Panc1 (cell line): ENCODE measurements around the gene UBXN1. TPM values are rescaled to one million over a fixed set of nuclear protein-coding genes. Genes with fewer than 3 reads are reported as not detected.
"Not testable (repeated sequence)": the region's sequence is repeated elsewhere in the genome, so short reads cannot be mapped to it uniquely, and the experiment has no call there.

Experiments
- ATAC-seq: fragments of 200-7000 bp; cut with Tn5 transposase; 2 replicates; pipeline ENCODE4 v1.9.1; 2020; ENCODE audit warnings: mild to moderate bottlenecking, moderate library complexity
- BruUV-seq: library from RNA; stranded (reverse); fragments of 400-500 nt; replicated peaks from 2 replicates; lab custom pipeline; 2021; lab: Mats Ljungman, UMichigan
- CTCF ChIA-PET: fragments of 300-600 bp; sonication (Branson Sonifier 250); formaldehyde crosslinking; loops from one replicate; lab custom pipeline; 2022; ENCODE audit warnings: antibody characterized with exemption; lab: Charles Lee
- POLR2A ChIA-PET: fragments of 300-600 bp; sonication (Branson Sonifier 250); formaldehyde crosslinking; loops from one replicate; lab custom pipeline; 2022; ENCODE audit warnings: antibody characterized with exemption; lab: Charles Lee
- DNase-seq: peaks from one replicate; pipeline ENCODE4 v3.0.0-alpha.2; 2010; ENCODE audit warnings: low read depth, low spot score
- H3K27ac ChIP-seq: 2 replicates; pipeline ENCODE4 v1.5.1; 2011; ENCODE audit warnings: mild to moderate bottlenecking, low read length, inconsistent platforms
- H3K27me3 ChIP-seq: fragments of 200-500 bp; sonication (Bioruptor generic); 2 replicates; pipeline ENCODE4 v1.6.0; 2014; ENCODE audit warnings: low read length, inconsistent platforms; ENCODE audit not compliant: control insufficient read depth, insufficient read depth
- H3K36me3 ChIP-seq: fragments of 200-500 bp; sonication (Bioruptor generic); 2 replicates; pipeline ENCODE4 v1.5.1; 2014; ENCODE audit warnings: inconsistent platforms, mild to moderate bottlenecking, low read length, moderate library complexity; ENCODE audit not compliant: control insufficient read depth, insufficient read depth
- H3K4me1 ChIP-seq: 2 replicates; pipeline ENCODE4 v1.5.1; 2011; ENCODE audit warnings: inconsistent platforms, mild to moderate bottlenecking, low read length, moderate library complexity; ENCODE audit not compliant: control insufficient read depth, insufficient read depth
- H3K4me3 ChIP-seq, 2 experiments: 2 replicates each; pipeline ENCODE4 v1.5.1; 2011 to 2012; ENCODE audit warnings: low read depth in 2 of 2, low read length in 2 of 2, mild to moderate bottlenecking in 2 of 2, inconsistent platforms in 1 of 2, moderate library complexity in 1 of 2
- H3K9me3 ChIP-seq: fragments of 200-500 bp; sonication (Bioruptor generic); 2 replicates; pipeline ENCODE4 v1.5.1; 2014; ENCODE audit warnings: low read depth, mild to moderate bottlenecking, inconsistent platforms, low read length, moderate library complexity; ENCODE audit not compliant: control insufficient read depth, insufficient read depth
- POLR2AphosphoS5 ChIP-seq: IDR thresholded peaks from 2 replicates; pipeline ENCODE4 v1.6.1; 2012; ENCODE audit warnings: mild to moderate bottlenecking, low read depth, low read length, moderate library complexity
- SIN3A ChIP-seq: IDR thresholded peaks from 2 replicates; pipeline ENCODE4 v1.6.1; 2012; ENCODE audit warnings: low read depth, mild to moderate bottlenecking, low read length, moderate library complexity, borderline replicate concordance; ENCODE audit not compliant: insufficient read depth
- TCF7L2 ChIP-seq: IDR thresholded peaks from 2 replicates; pipeline ENCODE4 v1.6.1; 2011; ENCODE audit warnings: mild to moderate bottlenecking, low read depth, low read length, inconsistent platforms
- in situ Hi-C: cut with HindIII; loops from 2 replicates; pipeline ENCODE4 v1.10.0; 2016; ENCODE audit warnings: low sequenced_read_pairs, low pct_unique_long_range_greater_than_20kb
- intact Hi-C: fragments of 100-400 bp; cut with micrococcal nuclease; formaldehyde crosslinking; loops from one replicate; pipeline ENCODE4 v1.10.0; 2022; ENCODE audit not compliant: unreplicated experiment
- total RNA-seq: library from RNA; stranded (reverse); gene quantifications from one replicate; pipeline ENCODE4 v1.2.1, GENCODE V29; 2021; ENCODE audit not compliant: unreplicated experiment
- TF ChIP-seq, protein P1 (sequence below): fragments of 450-650 bp; IDR thresholded peaks from 2 replicates; pipeline ENCODE4 v1.5.1; 2017; ENCODE audit warnings: mild to moderate bottlenecking
- TF ChIP-seq, protein P2 (sequence below), 2 experiments: IDR thresholded peaks; 2 replicates each; pipeline ENCODE4 v1.6.1; 2011 to 2012; ENCODE audit warnings: low read depth in 2 of 2, control low read depth in 1 of 2, low read length in 1 of 2, mild to moderate bottlenecking in 1 of 2, moderate library complexity in 1 of 2; ENCODE audit not compliant: insufficient read depth in 1 of 2

UBXN1 gene
- total RNA-seq, 1 experiment from 2014 or later = 105 TPM

DNA sequence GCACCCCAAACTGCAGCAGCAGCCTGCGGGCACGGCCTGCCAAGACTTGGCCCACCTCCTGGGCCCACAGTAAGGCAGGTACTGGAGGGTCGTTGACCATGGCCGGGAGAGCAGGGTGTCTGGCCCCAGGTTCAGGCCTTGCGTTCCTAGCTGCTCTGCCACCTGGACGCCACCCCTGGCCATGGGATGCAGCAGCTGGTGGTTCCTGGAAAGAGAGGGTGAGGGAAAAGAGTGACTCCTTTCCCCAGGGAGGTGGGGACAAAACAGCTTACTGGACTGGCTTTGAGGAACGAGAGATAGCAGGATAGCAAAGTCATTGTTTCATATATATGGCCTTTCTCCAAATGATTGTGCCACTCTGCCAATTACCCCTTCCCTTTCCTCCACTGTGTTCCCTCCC is 26.5 kb upstream of the UBXN1 start:
- POLR2A ChIA-PET = interaction anchor here (0.5 to 0.6 kb wide), 2 partner anchors 67 to 95 kb away, joined by 3 to 8 read pairs; no protein-coding TSS in a partner anchor
- ATAC-seq = no peak
- H3K4me1 ChIP-seq = peaks cover 23% of the 10 kb centered on the region
- TF ChIP-seq, protein P1, sequence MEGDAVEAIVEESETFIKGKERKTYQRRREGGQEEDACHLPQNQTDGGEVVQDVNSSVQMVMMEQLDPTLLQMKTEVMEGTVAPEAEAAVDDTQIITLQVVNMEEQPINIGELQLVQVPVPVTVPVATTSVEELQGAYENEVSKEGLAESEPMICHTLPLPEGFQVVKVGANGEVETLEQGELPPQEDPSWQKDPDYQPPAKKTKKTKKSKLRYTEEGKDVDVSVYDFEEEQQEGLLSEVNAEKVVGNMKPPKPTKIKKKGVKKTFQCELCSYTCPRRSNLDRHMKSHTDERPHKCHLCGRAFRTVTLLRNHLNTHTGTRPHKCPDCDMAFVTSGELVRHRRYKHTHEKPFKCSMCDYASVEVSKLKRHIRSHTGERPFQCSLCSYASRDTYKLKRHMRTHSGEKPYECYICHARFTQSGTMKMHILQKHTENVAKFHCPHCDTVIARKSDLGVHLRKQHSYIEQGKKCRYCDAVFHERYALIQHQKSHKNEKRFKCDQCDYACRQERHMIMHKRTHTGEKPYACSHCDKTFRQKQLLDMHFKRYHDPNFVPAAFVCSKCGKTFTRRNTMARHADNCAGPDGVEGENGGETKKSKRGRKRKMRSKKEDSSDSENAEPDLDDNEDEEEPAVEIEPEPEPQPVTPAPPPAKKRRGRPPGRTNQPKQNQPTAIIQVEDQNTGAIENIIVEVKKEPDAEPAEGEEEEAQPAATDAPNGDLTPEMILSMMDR = no peak
- TF ChIP-seq TCF7L2 = no peak
- TF ChIP-seq POLR2AphosphoS5 = no peak
- TF ChIP-seq SIN3A = no peak
- TF ChIP-seq, protein P2, sequence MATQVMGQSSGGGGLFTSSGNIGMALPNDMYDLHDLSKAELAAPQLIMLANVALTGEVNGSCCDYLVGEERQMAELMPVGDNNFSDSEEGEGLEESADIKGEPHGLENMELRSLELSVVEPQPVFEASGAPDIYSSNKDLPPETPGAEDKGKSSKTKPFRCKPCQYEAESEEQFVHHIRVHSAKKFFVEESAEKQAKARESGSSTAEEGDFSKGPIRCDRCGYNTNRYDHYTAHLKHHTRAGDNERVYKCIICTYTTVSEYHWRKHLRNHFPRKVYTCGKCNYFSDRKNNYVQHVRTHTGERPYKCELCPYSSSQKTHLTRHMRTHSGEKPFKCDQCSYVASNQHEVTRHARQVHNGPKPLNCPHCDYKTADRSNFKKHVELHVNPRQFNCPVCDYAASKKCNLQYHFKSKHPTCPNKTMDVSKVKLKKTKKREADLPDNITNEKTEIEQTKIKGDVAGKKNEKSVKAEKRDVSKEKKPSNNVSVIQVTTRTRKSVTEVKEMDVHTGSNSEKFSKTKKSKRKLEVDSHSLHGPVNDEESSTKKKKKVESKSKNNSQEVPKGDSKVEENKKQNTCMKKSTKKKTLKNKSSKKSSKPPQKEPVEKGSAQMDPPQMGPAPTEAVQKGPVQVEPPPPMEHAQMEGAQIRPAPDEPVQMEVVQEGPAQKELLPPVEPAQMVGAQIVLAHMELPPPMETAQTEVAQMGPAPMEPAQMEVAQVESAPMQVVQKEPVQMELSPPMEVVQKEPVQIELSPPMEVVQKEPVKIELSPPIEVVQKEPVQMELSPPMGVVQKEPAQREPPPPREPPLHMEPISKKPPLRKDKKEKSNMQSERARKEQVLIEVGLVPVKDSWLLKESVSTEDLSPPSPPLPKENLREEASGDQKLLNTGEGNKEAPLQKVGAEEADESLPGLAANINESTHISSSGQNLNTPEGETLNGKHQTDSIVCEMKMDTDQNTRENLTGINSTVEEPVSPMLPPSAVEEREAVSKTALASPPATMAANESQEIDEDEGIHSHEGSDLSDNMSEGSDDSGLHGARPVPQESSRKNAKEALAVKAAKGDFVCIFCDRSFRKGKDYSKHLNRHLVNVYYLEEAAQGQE (IDR thresholded peaks at IDR 0.05; ENCODE audit: insufficient read depth in 1 of 2, low read depth in 2 of 2, low read length in 1 of 2) = no peak
- intact Hi-C loops = no loop called here
- no peaks in the 10 kb centered on the region for H3K27me3 ChIP-seq
- in situ Hi-C loops = no loop called here
- DNase-seq = no peak
- no TSS peak for BruUV-seq
- CTCF ChIA-PET = interaction anchor here (1.0 kb wide), 1 partner anchor 24 kb away, joined by 3 read pairs; no protein-coding TSS in a partner anchor
- no peaks in the 10 kb centered on the region for H3K9me3 ChIP-seq
- peak overlapping the region; percentile 77 to 89 for H3K4me3 ChIP-seq
- peak overlapping the region; percentile 89 for H3K27ac ChIP-seq
- no peaks in the 10 kb centered on the region; the same call in 1 of the 2 replicates for H3K36me3 ChIP-seq

DNA sequence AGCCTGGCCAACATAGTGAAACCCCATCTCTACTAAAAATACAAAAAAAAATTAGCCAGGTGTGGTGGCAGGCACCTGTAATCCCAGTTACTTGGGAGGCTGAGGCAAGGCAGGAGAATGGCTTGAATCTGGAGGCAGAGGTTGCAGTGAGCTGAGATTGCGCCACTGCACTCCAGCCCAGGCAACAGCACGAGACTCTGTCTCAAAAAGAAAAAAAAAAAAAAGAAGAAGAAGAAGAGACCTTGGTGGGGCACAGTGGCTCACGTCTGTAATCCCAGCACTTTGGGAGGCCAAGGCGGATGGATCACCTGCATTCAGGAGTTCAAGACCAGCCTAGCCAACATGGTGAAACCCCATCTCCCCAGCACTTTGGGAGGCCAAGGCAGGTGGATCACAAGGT is 25.0 kb upstream of the UBXN1 start:
- H3K27me3 ChIP-seq, in situ Hi-C loops, H3K4me3 ChIP-seq, intact Hi-C loops, H3K36me3 ChIP-seq, ATAC-seq, DNase-seq, BruUV-seq, H3K27ac ChIP-seq, H3K9me3 ChIP-seq: not testable (repeated sequence)
- ChIA-PET POLR2A (interaction anchor here (0.6 kb wide), 2 partner anchors 20 to 161 kb away, joined by 6 to 13 read pairs; no protein-coding TSS in a partner anchor), CTCF (interaction anchor here (0.6 kb wide), 1 partner anchor 44 kb away, joined by 6 read pairs; no protein-coding TSS in a partner anchor)
- peaks cover 17% of the 10 kb centered on the region for H3K4me1 ChIP-seq

DNA sequence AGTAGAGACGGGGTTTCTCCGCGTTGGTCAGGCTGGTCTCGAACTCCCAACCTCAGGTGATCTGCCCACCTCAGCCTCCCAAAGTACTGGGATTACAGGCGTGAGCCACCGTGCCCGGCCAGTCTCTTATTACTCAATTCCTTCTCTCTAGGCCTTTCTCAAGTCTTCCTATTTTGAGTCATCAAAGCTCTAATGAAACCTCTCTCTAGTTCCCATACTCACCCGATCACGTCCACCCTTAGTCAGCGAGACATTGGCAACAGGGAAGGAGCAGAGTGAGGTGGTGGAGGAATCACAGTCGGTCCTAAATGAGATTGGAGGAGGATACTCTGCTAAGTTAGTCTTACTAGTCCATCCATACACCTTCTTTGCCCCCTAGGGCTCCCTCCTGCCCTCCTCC is 23.4 kb upstream of the UBXN1 start:
- in situ Hi-C loops = no loop called here
- no TSS peak for BruUV-seq
- CTCF ChIA-PET = no interaction called here
- intact Hi-C loops = no loop called here
- H3K4me1 ChIP-seq = peaks cover 15% of the 10 kb centered on the region
- no peaks in the 10 kb centered on the region for H3K27me3 ChIP-seq
- no peak overlapping the region for H3K4me3 ChIP-seq
- H3K27ac ChIP-seq = no peak overlapping the region
- TF ChIP-seq TCF7L2 (no peak), SIN3A (no peak), POLR2AphosphoS5 (no peak)
- TF ChIP-seq, protein P2 (IDR thresholded peaks at IDR 0.05; ENCODE audit: insufficient read depth in 1 of 2, low read depth in 2 of 2, low read length in 1 of 2) = no peak
- TF ChIP-seq, protein P1 = no peak
- H3K36me3 ChIP-seq = no peaks in the 10 kb centered on the region; the same call in 1 of the 2 replicates
- DNase-seq (no peak), ATAC-seq (no peak)
- POLR2A ChIA-PET = interaction anchor here (0.5 to 1.0 kb wide), 2 partner anchors 52 to 103 kb away, joined by 3 read pairs; partner anchors contain the start of gene ZBTB3
- H3K9me3 ChIP-seq = no peaks in the 10 kb centered on the region
